Kidney (tissue), 14 donors: Measurements from ENCODE around the gene SLC12A5. TPM values are rescaled to one million over a fixed set of nuclear protein-coding genes. Genes with fewer than 3 reads are reported as not detected.

Experiments used
- DNase-seq, 5 donors: peaks; one replicate each; pipeline ENCODE4 v3.0.0-alpha.2; 2013 to 2020
- FAIRE-seq: peaks from 2 replicates; lab custom pipeline; 2012; peaks lifted over from hg19 to GRCh38; lab: Jason Lieb, UNC
- H3K27ac ChIP-seq, 2 donors: one replicate each; pipeline ENCODE4 v1.7.0; 2013; ENCODE audit warnings: low read depth in 2 of 2, low read length in 2 of 2, inconsistent platforms in 1 of 2
- H3K27me3 ChIP-seq: one replicate; pipeline ENCODE4 v1.7.1; 2013; ENCODE audit warnings: low read length, inconsistent platforms; ENCODE audit not compliant: control insufficient read depth, insufficient read depth
- H3K36me3 ChIP-seq, 3 donors: one replicate each; pipeline versions ENCODE4 v1.7.0 to v1.7.1; 2013; ENCODE audit warnings: low read length in 3 of 3, control low read depth in 1 of 3, inconsistent platforms in 1 of 3; ENCODE audit not compliant: insufficient read depth in 3 of 3, control insufficient read depth in 2 of 3
- H3K4me1 ChIP-seq, 3 donors: one replicate each; pipeline versions ENCODE4 v1.7.0 to v1.7.1; 2013; ENCODE audit warnings: low read length in 3 of 3, inconsistent platforms in 1 of 3, low read depth in 1 of 3; ENCODE audit not compliant: control insufficient read depth in 2 of 3, insufficient read depth in 2 of 3
- H3K4me3 ChIP-seq, 3 donors: one replicate each; pipeline versions ENCODE4 v1.7.0 to v1.8.1; 2013; ENCODE audit warnings: low read length in 3 of 3, control low read depth in 1 of 3, inconsistent platforms in 1 of 3
- H3K9ac ChIP-seq, 3 donors: one replicate each; pipeline versions ENCODE4 v1.7.0 to v1.7.1; 2013; ENCODE audit warnings: low read length in 3 of 3, control low read depth in 1 of 3, inconsistent platforms in 1 of 3
- H3K9me3 ChIP-seq, 3 donors: one replicate each; pipeline versions ENCODE4 v1.7.0 to v1.7.1; 2013; ENCODE audit warnings: low read length in 3 of 3, control low read depth in 1 of 3, inconsistent platforms in 1 of 3; ENCODE audit not compliant: control insufficient read depth in 2 of 3, insufficient read depth in 1 of 3
- intact Hi-C: fragments of 100-400 bp; cut with DNase I; formaldehyde crosslinking; loops from one replicate; pipeline ENCODE4 v1.11.1; 2022
- polyA plus RNA-seq: library from polyadenylated mRNA; stranded (reverse); fragments of 350-450 nt; fragmentation: Illumina TruSeq; extraction: RNeasy Lipid Tissue Mini Kit (QIAGEN cat#74804); gene quantifications from one replicate; pipeline ENCODE4 v1.2.3, GENCODE V29; 2014; ENCODE audit warnings: low read depth, low replicate concordance; ENCODE audit not compliant: insufficient read depth
- total RNA-seq: library from RNA; stranded (reverse); fragmentation: NEBNext Ultra II Directional; extraction: Animal tissue kit (Norgen Biotek cat#: 25700); gene quantifications from one replicate; pipeline ENCODE4 v1.2.1, GENCODE V29; 2021
- TF ChIP-seq, protein P1 (sequence below): IDR thresholded peaks from 3 replicates; pipeline ENCODE4 v1.5.1; 2012; ENCODE audit warnings: mild to moderate bottlenecking, moderate library complexity, borderline replicate concordance; ENCODE audit not compliant: insufficient read depth; ENCODE audit errors: extremely low read depth
- donor health status: control.
- donor health status: control.
- donor health status: control.
- donor health status: control.
- donor health status: control.
- donor health status: DM: yes; HTN: yes; CAD: no.
- donor health status: Normal renal cell carcinoma (clear cell type).

Gene SLC12A5
- total and polyA plus RNA-seq, 2 donors from 2014 or later, result 2.0 to 2.5 TPM

DNA sequence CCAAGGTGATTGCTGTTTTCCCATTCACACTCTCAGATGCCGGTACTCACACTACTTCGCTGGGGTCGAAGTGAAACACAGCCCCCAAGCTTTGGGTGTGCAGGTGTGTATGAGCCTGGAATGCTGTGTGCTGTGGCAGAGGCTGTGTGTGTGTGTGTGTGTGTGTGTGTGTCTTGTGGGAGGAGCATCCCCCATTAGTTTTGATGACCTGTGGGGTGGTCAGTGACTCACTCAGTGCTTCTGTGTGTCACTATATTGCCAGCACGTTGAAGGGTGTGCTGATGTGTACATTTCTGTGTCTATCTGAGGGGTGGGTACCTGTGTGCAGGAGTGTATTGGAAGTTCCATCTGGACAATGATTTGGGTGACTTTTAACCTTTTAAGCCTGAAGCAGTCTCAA lies 5.0 kb upstream of the SLC12A5 start:
- H3K36me3 ChIP-seq, result no peaks in the 10 kb centered on the region
- no peak for DNase-seq
- no peaks in the 10 kb centered on the region for H3K9me3 ChIP-seq
- peaks cover 12% of the 10 kb centered on the region for H3K27me3 ChIP-seq
- intact Hi-C loops, result no loop called here
- no peaks in the 10 kb centered on the region for H3K4me1 ChIP-seq
- H3K4me3 ChIP-seq, result no peak overlapping the region
- no peak overlapping the region for H3K9ac ChIP-seq
- H3K27ac ChIP-seq, result no peak overlapping the region
- TF ChIP-seq, protein P1, sequence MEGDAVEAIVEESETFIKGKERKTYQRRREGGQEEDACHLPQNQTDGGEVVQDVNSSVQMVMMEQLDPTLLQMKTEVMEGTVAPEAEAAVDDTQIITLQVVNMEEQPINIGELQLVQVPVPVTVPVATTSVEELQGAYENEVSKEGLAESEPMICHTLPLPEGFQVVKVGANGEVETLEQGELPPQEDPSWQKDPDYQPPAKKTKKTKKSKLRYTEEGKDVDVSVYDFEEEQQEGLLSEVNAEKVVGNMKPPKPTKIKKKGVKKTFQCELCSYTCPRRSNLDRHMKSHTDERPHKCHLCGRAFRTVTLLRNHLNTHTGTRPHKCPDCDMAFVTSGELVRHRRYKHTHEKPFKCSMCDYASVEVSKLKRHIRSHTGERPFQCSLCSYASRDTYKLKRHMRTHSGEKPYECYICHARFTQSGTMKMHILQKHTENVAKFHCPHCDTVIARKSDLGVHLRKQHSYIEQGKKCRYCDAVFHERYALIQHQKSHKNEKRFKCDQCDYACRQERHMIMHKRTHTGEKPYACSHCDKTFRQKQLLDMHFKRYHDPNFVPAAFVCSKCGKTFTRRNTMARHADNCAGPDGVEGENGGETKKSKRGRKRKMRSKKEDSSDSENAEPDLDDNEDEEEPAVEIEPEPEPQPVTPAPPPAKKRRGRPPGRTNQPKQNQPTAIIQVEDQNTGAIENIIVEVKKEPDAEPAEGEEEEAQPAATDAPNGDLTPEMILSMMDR, result no peak
- FAIRE-seq, result no peak

DNA sequence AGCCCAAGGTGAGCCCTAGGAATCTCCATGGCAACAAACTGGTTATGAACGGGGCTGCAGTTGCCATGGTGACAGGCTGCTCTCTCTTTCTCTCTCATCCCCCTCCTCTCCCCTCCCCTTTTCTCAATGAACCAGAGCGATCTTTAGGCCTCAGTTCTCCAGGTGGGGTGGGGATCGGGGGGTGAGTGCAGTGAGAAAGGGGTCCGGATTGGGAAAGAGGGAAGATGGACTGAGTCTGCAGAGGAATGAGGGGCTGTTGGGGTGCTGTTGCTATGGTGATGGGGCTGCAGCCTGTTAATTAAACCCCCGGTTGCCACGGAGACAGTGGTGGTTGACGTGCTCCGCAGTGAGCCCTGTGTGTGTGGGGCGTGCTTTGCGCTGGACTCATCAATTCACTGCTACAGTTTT lies 3.6 kb upstream of the SLC12A5 start:
- H3K27me3 ChIP-seq, result peaks cover 13% of the 10 kb centered on the region
- no peak overlapping the region for H3K27ac ChIP-seq
- intact Hi-C loops, result no loop called here
- H3K9ac ChIP-seq, result no peak overlapping the region
- FAIRE-seq, result no peak
- H3K4me3 ChIP-seq, result no peak overlapping the region
- no peaks in the 10 kb centered on the region for H3K36me3 ChIP-seq
- TF ChIP-seq, protein P1, result no peak
- H3K4me1 ChIP-seq, result no peaks in the 10 kb centered on the region
- DNase-seq, result no peak
- no peaks in the 10 kb centered on the region for H3K9me3 ChIP-seq

DNA sequence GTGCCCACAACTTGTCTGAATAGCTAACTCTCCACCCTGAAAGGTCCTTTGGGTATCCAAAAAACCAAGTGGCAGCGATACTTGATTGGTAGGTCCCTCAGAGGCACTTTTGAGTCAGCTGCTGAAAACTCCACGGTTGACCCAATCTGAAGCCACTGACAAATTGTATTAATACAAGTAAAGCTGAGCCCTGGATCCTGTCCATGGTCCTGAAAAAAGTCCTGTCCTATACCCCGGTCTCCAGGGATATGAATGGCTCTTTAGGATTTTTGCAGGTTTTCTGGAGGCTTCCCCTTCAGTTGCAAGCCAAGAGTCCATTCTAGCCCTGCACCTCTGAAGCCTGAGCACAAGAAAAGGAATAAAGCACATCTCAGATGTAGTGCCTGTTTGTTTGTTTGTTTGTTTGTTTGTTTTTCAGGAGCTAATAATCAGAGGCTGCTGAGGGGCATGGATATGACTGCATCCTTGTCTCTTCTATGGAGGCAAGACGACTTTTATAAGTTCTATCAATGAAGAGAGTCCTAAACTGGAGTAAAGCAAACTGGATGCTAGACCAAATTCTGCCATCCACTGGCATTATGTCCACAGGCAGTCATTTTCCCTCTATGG lies 1.7 kb upstream of the SLC12A5 start:
- Histone ChIP-seq H3K4me1 (no peaks in the 10 kb centered on the region), H3K36me3 (no peaks in the 10 kb centered on the region), H3K9me3 (no peaks in the 10 kb centered on the region), H3K27me3 (peaks cover 12% of the 10 kb centered on the region), H3K9ac (no peak overlapping the region), H3K4me3 (no peak overlapping the region), H3K27ac (no peak overlapping the region)
- TF ChIP-seq, protein P1, result no peak
- intact Hi-C loops, result no loop called here
- no peak for FAIRE-seq
- DNase-seq, result peak in 3 of 5 donors; percentile 74 to 87 (median 84)

DNA sequence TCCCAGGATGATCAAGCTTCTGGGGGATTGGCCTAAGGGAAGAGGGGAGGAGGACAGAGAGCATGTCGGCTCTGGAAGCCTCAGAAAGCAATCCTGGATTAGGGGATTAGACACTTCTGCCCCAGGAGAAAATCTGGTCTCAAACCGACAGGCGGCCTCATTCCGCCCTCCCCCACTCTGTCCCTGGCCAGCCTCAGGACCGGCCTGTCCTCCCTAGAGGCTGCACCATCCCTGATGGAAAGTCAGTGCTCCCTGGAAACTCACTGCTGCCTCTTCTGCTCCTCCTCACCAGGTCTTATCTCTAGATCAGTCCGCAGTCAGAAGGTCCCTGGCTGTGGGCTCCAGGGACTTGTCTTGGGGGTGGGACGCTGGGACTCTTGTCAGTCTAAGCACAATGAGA lies 905 bp upstream of the SLC12A5 start:
- H3K9ac ChIP-seq, result no peak overlapping the region
- H3K4me1 ChIP-seq, result no peaks in the 10 kb centered on the region
- TF ChIP-seq, protein P1, result no peak
- no peaks in the 10 kb centered on the region for H3K36me3 ChIP-seq
- FAIRE-seq (no peak), DNase-seq (no peak)
- intact Hi-C loops, result no loop called here
- H3K9me3 ChIP-seq, result no peaks in the 10 kb centered on the region
- H3K27ac ChIP-seq, result no peak overlapping the region
- peaks cover 20% of the 10 kb centered on the region for H3K27me3 ChIP-seq
- no peak overlapping the region for H3K4me3 ChIP-seq
